H1 (cell line): ENCODE results near the gene LOXL4. TPM values are rescaled to one million over a fixed set of nuclear protein-coding genes. Genes with fewer than 3 reads are reported as not detected.

Source experiments
- CTCF ChIA-PET: fragments of 300-600 bp; sonication (Branson Sonifier 250); formaldehyde crosslinking; loops from one replicate; lab custom pipeline; 2021; ENCODE audit not compliant: partially characterized antibody; lab: Charles Lee
- POLR2A ChIA-PET: fragments of 300-600 bp; sonication (Branson Sonifier 250); formaldehyde crosslinking; loops from one replicate; lab custom pipeline; 2021; ENCODE audit warnings: inconsistent platforms; ENCODE audit not compliant: partially characterized antibody; lab: Charles Lee
- DNase-seq, 2 experiments: peaks; one replicate each; pipeline versions ENCODE4 v3.0.0 to v3.0.0-alpha.2; 2010 to 2022; ENCODE audit warnings: low spot score in 2 of 2, low read depth in 1 of 2, mixed read lengths in 1 of 2
- FAIRE-seq: peaks from 2 replicates; lab custom pipeline; 2011; peaks lifted over from hg19 to GRCh38; lab: Jason Lieb, UNC
- H2AFZ ChIP-seq: 2 replicates; pipeline ENCODE4 v1.8.1; 2012; ENCODE audit warnings: low read length, inconsistent platforms
- H2AK5ac ChIP-seq: 2 replicates; pipeline ENCODE4 v1.6.1; 2013; ENCODE audit warnings: low read depth, low read length
- H2BK120ac ChIP-seq: replicated peaks from 2 replicates; pipeline ENCODE3; 2013; ENCODE audit warnings: low read depth, low read length, inconsistent platforms
- H2BK12ac ChIP-seq: 2 replicates; pipeline ENCODE4 v1.6.1; 2013; ENCODE audit warnings: low read depth, low read length
- H2BK15ac ChIP-seq: 2 replicates; pipeline ENCODE4 v1.6.1; 2013; ENCODE audit warnings: low read length
- H2BK20ac ChIP-seq: 2 replicates; pipeline ENCODE4 v1.6.1; 2013; ENCODE audit warnings: low read length
- H2BK5ac ChIP-seq: 2 replicates; pipeline ENCODE4 v1.6.1; 2013; ENCODE audit warnings: low read depth, low read length
- H3K14ac ChIP-seq: 2 replicates; pipeline ENCODE4 v1.6.1; 2013; ENCODE audit warnings: inconsistent platforms; ENCODE audit not compliant: insufficient read length
- H3K18ac ChIP-seq: 2 replicates; pipeline ENCODE4 v1.6.1; 2013; ENCODE audit warnings: low read length; ENCODE audit errors: extremely low read depth
- H3K23ac ChIP-seq: 2 replicates; pipeline ENCODE4 v1.6.1; 2013; ENCODE audit warnings: inconsistent platforms; ENCODE audit not compliant: insufficient read length
- H3K23me2 ChIP-seq: 2 replicates; pipeline ENCODE4 v1.6.1; 2013; ENCODE audit warnings: low read depth, low read length
- H3K27ac ChIP-seq: 2 replicates; pipeline ENCODE4 v1.6.1; 2011; ENCODE audit warnings: low read depth, low read length, inconsistent platforms
- H3K27me3 ChIP-seq, 4 experiments: replicated peaks in 1 of 4; 1 replicate in 1 of 4; 2 replicates in 3 of 4; pipeline versions ENCODE4 v1.6.1 to v1.8.1; 2011 to 2013; ENCODE audit warnings: low read length in 3 of 4, mild to moderate bottlenecking in 3 of 4, inconsistent platforms in 2 of 4, mixed read lengths in 2 of 4, moderate library complexity in 1 of 4; ENCODE audit not compliant: control insufficient read depth in 3 of 4, insufficient read depth in 3 of 4; ENCODE audit errors: extremely low read depth in 1 of 4
- H3K36me3 ChIP-seq, 4 experiments: 2 replicates each; pipeline versions ENCODE4 v1.6.1 to v1.8.1; 2011 to 2013; ENCODE audit warnings: mild to moderate bottlenecking in 4 of 4, low read length in 3 of 4, moderate library complexity in 2 of 4, control low read depth in 1 of 4, inconsistent platforms in 1 of 4; ENCODE audit not compliant: insufficient read depth in 4 of 4, control insufficient read depth in 2 of 4
- H3K4ac ChIP-seq: replicated peaks from 2 replicates; pipeline ENCODE3; 2013; ENCODE audit warnings: low read length, low read depth, mixed read lengths, inconsistent platforms; ENCODE audit not compliant: insufficient read length
- H3K4me1 ChIP-seq, 4 experiments: replicated peaks in 1 of 4; 1 replicate in 1 of 4; 2 replicates in 3 of 4; pipeline versions ENCODE4 v1.6.1 to v1.8.1; 2011 to 2013; ENCODE audit warnings: low read length in 3 of 4, inconsistent platforms in 2 of 4, mixed read lengths in 1 of 4; ENCODE audit not compliant: insufficient read depth in 4 of 4, control insufficient read depth in 3 of 4
- H3K4me2 ChIP-seq, 2 experiments: 2 replicates each; pipeline versions ENCODE4 v1.6.1 to v1.8.1; 2011 to 2013; ENCODE audit warnings: low read depth in 2 of 2, low read length in 2 of 2, control low read depth in 1 of 2, inconsistent platforms in 1 of 2, mild to moderate bottlenecking in 1 of 2; ENCODE audit not compliant: insufficient read depth in 1 of 2
- H3K4me3 ChIP-seq, 4 experiments: fragments of 200-600, 300-600 bp in 1 of 4; sonication (generic), shearing (Covaris generic), sonication (Bioruptor Twin) in 1 of 4; 2 replicates each; pipeline versions ENCODE4 v1.5.1 to v1.8.1; 2011 to 2016; ENCODE audit warnings: low read length in 4 of 4, low read depth in 3 of 4, control low read depth in 2 of 4, inconsistent platforms in 2 of 4, mild to moderate bottlenecking in 2 of 4, mixed read lengths in 1 of 4, moderate library complexity in 1 of 4; ENCODE audit not compliant: insufficient read depth in 2 of 4; ENCODE audit errors: extremely low read depth in 1 of 4
- H3K56ac ChIP-seq: replicated peaks from 2 replicates; pipeline ENCODE3; 2013; ENCODE audit warnings: low read depth, mild to moderate bottlenecking, mixed read lengths, low read length, inconsistent platforms; ENCODE audit not compliant: insufficient read length
- H3K79me1 ChIP-seq: 2 replicates; pipeline ENCODE4 v1.6.1; 2013; ENCODE audit warnings: low read depth, low read length, control low read depth
- H3K79me2 ChIP-seq, 2 experiments: 2 replicates each; pipeline versions ENCODE4 v1.6.1 to v1.8.1; 2012 to 2013; ENCODE audit warnings: low read length in 2 of 2, mild to moderate bottlenecking in 2 of 2, inconsistent platforms in 1 of 2; ENCODE audit not compliant: insufficient read depth in 2 of 2, control insufficient read depth in 1 of 2
- H3K9ac ChIP-seq, 4 experiments: replicated peaks in 1 of 4; 1 replicate in 1 of 4; 2 replicates in 3 of 4; pipeline versions ENCODE4 v1.6.1 to v1.8.1; 2011 to 2013; ENCODE audit warnings: low read depth in 3 of 4, low read length in 3 of 4, control low read depth in 2 of 4, mild to moderate bottlenecking in 2 of 4, moderate library complexity in 2 of 4, inconsistent platforms in 1 of 4; ENCODE audit errors: extremely low read depth in 1 of 4
- H3K9me3 ChIP-seq, 2 experiments: 2 replicates each; pipeline versions ENCODE4 v1.6.1 to v1.8.1; 2012 to 2013; ENCODE audit warnings: mild to moderate bottlenecking in 2 of 2, moderate library complexity in 2 of 2, control low read depth in 1 of 2, inconsistent platforms in 1 of 2, low read depth in 1 of 2, low read length in 1 of 2, mixed read lengths in 1 of 2; ENCODE audit not compliant: insufficient read depth in 2 of 2
- H4K20me1 ChIP-seq, 2 experiments: replicated peaks in 1 of 2; 2 replicates each; pipeline versions ENCODE3 to v1.8.1; 2011 to 2013; ENCODE audit warnings: inconsistent platforms in 2 of 2, low read length in 2 of 2, mild to moderate bottlenecking in 1 of 2; ENCODE audit not compliant: insufficient read depth in 2 of 2, control insufficient read depth in 1 of 2
- H4K5ac ChIP-seq: 2 replicates; pipeline ENCODE4 v1.6.1; 2013; ENCODE audit warnings: low read length, low read depth, mixed read lengths, inconsistent platforms; ENCODE audit not compliant: insufficient read length
- H4K8ac ChIP-seq: 2 replicates; pipeline ENCODE4 v1.8.0; 2013; ENCODE audit warnings: mild to moderate bottlenecking, moderate library complexity, low read length, inconsistent platforms; ENCODE audit not compliant: insufficient read depth; ENCODE audit errors: extremely low read depth
- H4K91ac ChIP-seq: replicated peaks from 2 replicates; pipeline ENCODE3; 2013; ENCODE audit warnings: low read length, mixed read lengths, inconsistent platforms; ENCODE audit not compliant: insufficient read length
- EP300 ChIP-seq, 2 experiments: IDR thresholded peaks; 1 replicate in 1 of 2; 2 replicates in 1 of 2; pipeline ENCODE4 v1.6.1; 2011 to 2012; ENCODE audit warnings: low read depth in 2 of 2, low read length in 2 of 2, mild to moderate bottlenecking in 2 of 2, borderline replicate concordance in 1 of 2, inconsistent platforms in 1 of 2, moderate library complexity in 1 of 2
- EZH2 ChIP-seq: fragments of 200-600 bp; sonication (generic); IDR thresholded peaks from 2 replicates; pipeline ENCODE4 v1.7.1; 2012; ENCODE audit warnings: low read depth, mild to moderate bottlenecking, moderate library complexity, low read length, inconsistent platforms; ENCODE audit not compliant: severe bottlenecking
- GABPA ChIP-seq: IDR thresholded peaks from 2 replicates; pipeline ENCODE4 v1.6.1; 2011; ENCODE audit warnings: mild to moderate bottlenecking, low read length, moderate library complexity, borderline replicate concordance; ENCODE audit not compliant: insufficient read depth
- GTF2F1 ChIP-seq: IDR thresholded peaks from 2 replicates; pipeline ENCODE4 v1.6.1; 2012; ENCODE audit warnings: low read depth, low read length, improper control_type of control experiment, borderline replicate concordance
- JUND ChIP-seq: IDR thresholded peaks from 2 replicates; pipeline ENCODE4 v1.6.1; 2011; ENCODE audit warnings: mild to moderate bottlenecking, improper control_type of control experiment, low read length
- SIRT6 ChIP-seq: IDR thresholded peaks from one replicate; pipeline ENCODE4 v1.7.1; 2012; ENCODE audit warnings: low read length, inconsistent platforms
- SIX5 ChIP-seq: IDR thresholded peaks from 2 replicates; pipeline ENCODE4 v1.6.1; 2011; ENCODE audit warnings: mild to moderate bottlenecking, low read depth, low read length
- SUZ12 ChIP-seq: fragments of 200-600 bp; sonication (generic); IDR thresholded peaks from 2 replicates; pipeline ENCODE4 v1.6.1; 2012; ENCODE audit warnings: mild to moderate bottlenecking, inconsistent platforms, low read length, moderate library complexity, mixed read lengths
- YY1 ChIP-seq: IDR thresholded peaks from 2 replicates; pipeline ENCODE4 v1.6.1; 2011; ENCODE audit warnings: low read depth, mild to moderate bottlenecking, low read length
- WGBS, 2 experiments: shearing (Covaris generic) in 1 of 2; methylation state at CpG; one replicate each; pipeline versions ENCODE4 v1.1.6 to v1.1.7; 2013 to 2015; ENCODE audit warnings: low lambda C conversion rate in 2 of 2, mixed read lengths in 2 of 2, inconsistent platforms in 1 of 2, low coverage in 1 of 2, missing lambda C conversion rate in 1 of 2; ENCODE audit not compliant: insufficient replicate concordance in 2 of 2, insufficient coverage in 1 of 2, insufficient read length in 1 of 2; ENCODE audit errors: extremely low coverage in 1 of 2, missing lambda C conversion rate in 1 of 2; 5-methylcytosine and 5-hydroxymethylcytosine counted together
- polyA plus RNA-seq, 7 experiments: library from polyadenylated mRNA; depleted of rRNA in 3 of 7; stranded (reverse) in 5 of 7; unstranded in 2 of 7; fragments of >200 nt in 5 of 7; fragments of 200-250 nt in 2 of 7; gene quantifications; 1 replicate in 5 of 7; 2 replicates in 1 of 7; 4 replicates in 1 of 7; pipeline versions ENCODE4 v1.2.1 to v1.2.3, GENCODE V29; 2011 to 2013; ENCODE audit warnings: missing spikeins in 2 of 7, mixed read lengths in 2 of 7
- total RNA-seq: library from RNA; stranded (reverse); fragmentation: NEBNext Ultra II Directional; extraction: Animal tissue kit (Norgen Biotek cat#: 25700); gene quantifications from 2 replicates; pipeline ENCODE4 v1.2.1, GENCODE V29; 2021

Gene LOXL4
- total and polyA plus RNA-seq, 2 of the 8 experiments (the other 6 are each of a cell fraction or from before 2014, with no cell fraction given), result 0.13 to 0.27 TPM

DNA sequence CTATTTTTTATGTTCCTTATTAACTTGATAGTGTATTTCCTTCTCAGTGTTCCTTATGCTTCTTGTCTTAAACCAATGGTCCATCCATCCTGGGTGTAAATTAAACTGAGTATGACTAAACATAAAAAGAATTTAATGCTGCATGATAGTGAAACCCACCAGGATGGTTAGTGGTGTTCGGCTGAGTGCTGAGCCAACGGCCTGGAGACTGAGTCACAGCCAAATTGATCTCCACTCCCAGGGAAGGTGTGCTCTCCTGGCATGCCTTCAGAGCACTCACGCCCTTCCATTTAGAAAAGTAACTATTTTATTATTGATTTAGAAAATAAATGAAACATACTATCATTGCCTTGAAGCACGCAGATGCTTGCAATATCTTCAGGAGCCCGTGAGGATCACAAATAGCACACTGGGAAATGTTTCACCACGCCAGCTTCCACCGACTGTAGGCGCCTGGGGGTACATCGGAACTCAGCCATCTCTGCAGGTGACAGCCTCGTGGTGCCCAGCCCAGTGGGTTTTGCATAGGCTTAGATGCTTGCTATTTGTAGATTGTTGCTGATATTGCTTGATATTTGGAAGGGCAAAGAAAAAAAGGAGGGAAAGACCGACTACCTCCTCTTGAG is 40.0 kb upstream of the LOXL4 start:
- FAIRE-seq, result no peak
- Histone ChIP-seq H3K79me1 (no peaks in the 10 kb centered on the region), H2BK5ac (no peak overlapping the region), H3K14ac (no peak overlapping the region), H3K4me3 (no peak overlapping the region), H4K20me1 (no peaks in the 10 kb centered on the region), H2BK20ac (no peak overlapping the region), H2BK15ac (no peak overlapping the region), H4K5ac (no peak overlapping the region), H3K23ac (no peak overlapping the region)
- DNase-seq, result no peak
- TF ChIP-seq EZH2 (no peak), SIRT6 (no peak), YY1 (no peak), JUND (no peak), GTF2F1 (no peak), EP300 (IDR thresholded peaks at IDR 0.05; ENCODE audit: borderline replicate concordance in 1 of 2, low read depth in 2 of 2, low read length in 2 of 2) (no peak), SUZ12 (no peak), GABPA (no peak), SIX5 (no peak)
- TF ChIP-seq, all 59 proteins: peak for 0
- no peak overlapping the region for H2BK120ac ChIP-seq
- H3K79me2 ChIP-seq, result no peaks in the 10 kb centered on the region
- H3K4ac ChIP-seq, result no peak overlapping the region
- H3K4me2 ChIP-seq, result no peak overlapping the region
- H3K4me1 ChIP-seq, result peaks cover 3 to 10% (median 5%) of the 10 kb centered on the region in 4 experiments; a peak in 6 of 7 replicates
- no peaks in the 10 kb centered on the region for H3K9me3 ChIP-seq
- no peak overlapping the region for H4K8ac ChIP-seq
- H3K23me2 ChIP-seq, result peaks cover 3% of the 10 kb centered on the region; the same call in 1 of the 2 replicates
- ChIA-PET POLR2A (no interaction called here), CTCF (interaction anchor here (0.6 to 3.9 kb wide), 25 partner anchors 9 to 570 kb away, joined by 3 to 117 read pairs (median 10); partner anchors contain the start of gene LOXL4)
- no peaks in the 10 kb centered on the region for H3K36me3 ChIP-seq
- H4K91ac ChIP-seq, result no peak overlapping the region
- no peak overlapping the region for H2BK12ac ChIP-seq
- no peak overlapping the region for H3K9ac ChIP-seq
- 87% methylated on average over 11 of the region's 11 CpGs; no CpG with 5 or more reads in 1 of the 2 experiments for WGBS, 2 experiments
- H3K27ac ChIP-seq, result no peak overlapping the region
- H2AK5ac ChIP-seq, result no peak overlapping the region
- no peak overlapping the region for H2AFZ ChIP-seq
- H3K27me3 ChIP-seq, result no peaks in the 10 kb centered on the region
- H3K18ac ChIP-seq, result no peak overlapping the region
- H3K56ac ChIP-seq, result no peak overlapping the region
